HepG2 (cell line): Measurements from ENCODE around the gene NARS2.

Source experiments
- CEBPB ChIP-seq: IDR thresholded peaks from 2 replicates; pipeline ENCODE4 v1.6.1; 2011; ENCODE audit warnings: low read depth, low read length, improper control_type of control experiment, borderline replicate concordance
- MED13 ChIP-seq: sonication (generic); formaldehyde crosslinking; IDR thresholded peaks from 2 replicates; pipeline ENCODE4 v1.5.0; 2020; ENCODE audit warnings: missing genetic modification reagents
- TF ChIP-seq, protein P1 (sequence below), 2 experiments: sonication (generic) in 1 of 2; formaldehyde crosslinking in 1 of 2; IDR thresholded peaks; 2 replicates each; pipeline versions ENCODE4 v1.6.1 to v1.9.0; 2014 to 2022; ENCODE audit warnings: antibody characterized with exemption in 1 of 2, borderline replicate concordance in 1 of 2, inconsistent platforms in 1 of 2, low read depth in 1 of 2, missing genetic modification reagents in 1 of 2

DNA sequence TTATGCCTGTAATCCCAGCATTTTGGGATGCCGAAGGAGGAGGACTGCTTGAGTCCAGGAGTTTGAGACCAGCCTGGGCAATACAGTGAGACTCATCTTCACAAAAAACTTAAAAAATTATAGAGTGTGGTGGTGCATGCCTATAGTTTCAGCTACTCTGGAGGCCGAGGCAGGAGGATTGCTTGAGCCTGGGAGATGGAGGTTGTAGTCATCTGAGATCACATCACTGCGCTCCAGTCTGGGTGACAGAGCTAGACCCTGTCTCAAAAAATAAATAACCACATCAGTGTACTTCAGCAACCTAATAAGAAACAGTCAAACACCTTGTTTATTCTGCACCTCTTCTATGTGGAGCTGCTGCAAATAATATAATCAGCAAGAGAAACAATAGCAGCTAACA is 1.4 kb downstream of the NARS2 start:
- TF ChIP-seq CEBPB (no peak), MED13 (CRISPR knock-in tag) (no peak)
- TF ChIP-seq, protein P1, sequence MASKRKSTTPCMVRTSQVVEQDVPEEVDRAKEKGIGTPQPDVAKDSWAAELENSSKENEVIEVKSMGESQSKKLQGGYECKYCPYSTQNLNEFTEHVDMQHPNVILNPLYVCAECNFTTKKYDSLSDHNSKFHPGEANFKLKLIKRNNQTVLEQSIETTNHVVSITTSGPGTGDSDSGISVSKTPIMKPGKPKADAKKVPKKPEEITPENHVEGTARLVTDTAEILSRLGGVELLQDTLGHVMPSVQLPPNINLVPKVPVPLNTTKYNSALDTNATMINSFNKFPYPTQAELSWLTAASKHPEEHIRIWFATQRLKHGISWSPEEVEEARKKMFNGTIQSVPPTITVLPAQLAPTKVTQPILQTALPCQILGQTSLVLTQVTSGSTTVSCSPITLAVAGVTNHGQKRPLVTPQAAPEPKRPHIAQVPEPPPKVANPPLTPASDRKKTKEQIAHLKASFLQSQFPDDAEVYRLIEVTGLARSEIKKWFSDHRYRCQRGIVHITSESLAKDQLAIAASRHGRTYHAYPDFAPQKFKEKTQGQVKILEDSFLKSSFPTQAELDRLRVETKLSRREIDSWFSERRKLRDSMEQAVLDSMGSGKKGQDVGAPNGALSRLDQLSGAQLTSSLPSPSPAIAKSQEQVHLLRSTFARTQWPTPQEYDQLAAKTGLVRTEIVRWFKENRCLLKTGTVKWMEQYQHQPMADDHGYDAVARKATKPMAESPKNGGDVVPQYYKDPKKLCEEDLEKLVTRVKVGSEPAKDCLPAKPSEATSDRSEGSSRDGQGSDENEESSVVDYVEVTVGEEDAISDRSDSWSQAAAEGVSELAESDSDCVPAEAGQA (IDR thresholded peaks at IDR 0.05; ENCODE audit: low read depth), result no peak
- TF ChIP-seq, protein P1 (CRISPR knock-in tag; IDR thresholded peaks at IDR 0.05; ENCODE audit: borderline replicate concordance), result no peak
